ENCODE measurements around the gene OBP2B. TPM values are rescaled to one million over a fixed set of nuclear protein-coding genes. Genes with fewer than 3 reads are reported as not detected.
"Not testable (repeated sequence)": the region's sequence is repeated elsewhere in the genome, so short reads cannot be mapped to it uniquely, and the experiment has no call there.

Gene OBP2B
- total RNA-seq, 3 donors from 2014 or later (not counting 1 experiment from before 2014, with no cell fraction given) = not detected

DNA sequence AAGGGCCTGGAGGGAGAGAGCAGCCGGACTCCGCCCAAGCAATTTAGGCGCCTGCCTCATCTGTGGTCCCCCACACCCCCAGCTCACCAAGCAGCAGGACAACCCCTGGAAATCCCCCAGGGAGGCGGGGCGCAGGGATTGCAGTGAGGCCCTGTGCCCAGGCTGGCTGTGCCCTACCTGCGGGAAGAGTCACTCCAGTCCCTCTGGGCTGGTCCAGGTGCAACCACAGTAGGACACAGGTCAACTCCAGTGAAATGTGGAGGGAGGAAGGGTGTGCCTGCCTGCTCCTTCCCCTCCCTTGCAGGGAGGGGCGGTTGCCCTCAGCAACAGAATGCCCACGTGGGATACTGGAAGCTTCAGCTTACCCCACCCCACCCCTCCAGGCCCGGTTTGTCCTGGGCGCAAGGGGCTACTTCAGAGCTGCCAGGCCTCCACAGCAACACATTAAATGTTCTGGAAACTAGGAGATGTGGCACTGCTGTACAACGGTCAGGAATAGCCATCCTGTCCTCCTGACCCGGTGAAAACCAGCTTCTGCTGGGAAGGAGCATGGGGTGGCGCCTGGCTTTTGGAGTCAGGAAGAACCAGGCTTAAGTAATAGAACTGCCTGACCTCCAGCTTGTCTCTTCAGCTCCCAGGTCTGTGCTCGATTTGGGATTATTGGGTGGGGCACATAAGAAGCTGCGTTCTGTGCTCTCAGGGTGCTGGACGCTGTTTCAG, 43.4 kb upstream of the OBP2B start:
- DNase-seq = no peak
- H3K4me1 ChIP-seq (ENCODE audit: control insufficient read depth, insufficient read depth, low read length) = peaks cover 6% of the 10 kb centered on the region
- H3K36me3 ChIP-seq (ENCODE audit: control insufficient read depth, insufficient read depth, low read length) = no peaks in the 10 kb centered on the region
- H3K36me3 Mint-ChIP-seq = no peaks in the 10 kb centered on the region
- H3K27ac Mint-ChIP-seq = peak overlapping the region in 1 of 2 donors; percentile 15
- H3K27me3 Mint-ChIP-seq (ENCODE audit: low read depth in 2 of 2) = peaks cover 0 to 12% of the 10 kb centered on the region in 2 donors
- peak in 1 of 3 donors; percentile 64 for ATAC-seq
- no peak overlapping the region for H3K27ac ChIP-seq (ENCODE audit: low read length)
- peaks cover 6 to 7% of the 10 kb centered on the region in 2 donors for H3K4me1 Mint-ChIP-seq
- intact Hi-C loops (cut with micrococcal nuclease) = no loop called here
- H3K9me3 ChIP-seq (ENCODE audit: control insufficient read depth, insufficient read depth, low read length) = no peaks in the 10 kb centered on the region
- TF ChIP-seq, protein P1, sequence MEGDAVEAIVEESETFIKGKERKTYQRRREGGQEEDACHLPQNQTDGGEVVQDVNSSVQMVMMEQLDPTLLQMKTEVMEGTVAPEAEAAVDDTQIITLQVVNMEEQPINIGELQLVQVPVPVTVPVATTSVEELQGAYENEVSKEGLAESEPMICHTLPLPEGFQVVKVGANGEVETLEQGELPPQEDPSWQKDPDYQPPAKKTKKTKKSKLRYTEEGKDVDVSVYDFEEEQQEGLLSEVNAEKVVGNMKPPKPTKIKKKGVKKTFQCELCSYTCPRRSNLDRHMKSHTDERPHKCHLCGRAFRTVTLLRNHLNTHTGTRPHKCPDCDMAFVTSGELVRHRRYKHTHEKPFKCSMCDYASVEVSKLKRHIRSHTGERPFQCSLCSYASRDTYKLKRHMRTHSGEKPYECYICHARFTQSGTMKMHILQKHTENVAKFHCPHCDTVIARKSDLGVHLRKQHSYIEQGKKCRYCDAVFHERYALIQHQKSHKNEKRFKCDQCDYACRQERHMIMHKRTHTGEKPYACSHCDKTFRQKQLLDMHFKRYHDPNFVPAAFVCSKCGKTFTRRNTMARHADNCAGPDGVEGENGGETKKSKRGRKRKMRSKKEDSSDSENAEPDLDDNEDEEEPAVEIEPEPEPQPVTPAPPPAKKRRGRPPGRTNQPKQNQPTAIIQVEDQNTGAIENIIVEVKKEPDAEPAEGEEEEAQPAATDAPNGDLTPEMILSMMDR (IDR thresholded peaks at IDR 0.05) = no peak
- H3K4me3 Mint-ChIP-seq = no peak overlapping the region
- WGBS (ENCODE audit: insufficient coverage) = 74% methylated on average over 16 of the region's 16 CpGs
- H3K9me3 Mint-ChIP-seq = no peaks in the 10 kb centered on the region
- H3K4me3 ChIP-seq (ENCODE audit: low read length) = no peak overlapping the region
- H3K27me3 ChIP-seq (ENCODE audit: control insufficient read depth, insufficient read depth, low read length) = no peaks in the 10 kb centered on the region

DNA sequence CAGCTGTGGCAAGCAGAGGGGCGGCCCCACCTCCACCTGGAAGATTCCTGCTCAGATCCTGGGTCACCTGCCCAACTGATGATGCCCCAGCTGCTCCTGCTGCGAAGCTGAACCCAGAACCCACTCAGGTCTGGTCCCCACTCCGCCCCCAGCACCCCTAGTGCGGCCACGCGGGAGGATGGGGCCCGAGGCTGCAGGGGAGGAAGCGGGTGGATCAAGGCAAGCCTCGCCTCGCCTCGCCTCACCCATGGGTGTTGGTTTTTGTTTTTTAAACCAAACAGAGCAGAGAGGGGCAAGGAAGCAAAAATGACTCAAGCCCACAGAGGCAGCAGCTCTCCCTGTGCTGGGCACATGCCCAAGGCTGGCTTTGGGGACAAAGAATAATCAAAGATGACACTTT, 42.7 kb upstream of the OBP2B start:
- H3K4me3 Mint-ChIP-seq = peak overlapping the region; percentile 35

DNA sequence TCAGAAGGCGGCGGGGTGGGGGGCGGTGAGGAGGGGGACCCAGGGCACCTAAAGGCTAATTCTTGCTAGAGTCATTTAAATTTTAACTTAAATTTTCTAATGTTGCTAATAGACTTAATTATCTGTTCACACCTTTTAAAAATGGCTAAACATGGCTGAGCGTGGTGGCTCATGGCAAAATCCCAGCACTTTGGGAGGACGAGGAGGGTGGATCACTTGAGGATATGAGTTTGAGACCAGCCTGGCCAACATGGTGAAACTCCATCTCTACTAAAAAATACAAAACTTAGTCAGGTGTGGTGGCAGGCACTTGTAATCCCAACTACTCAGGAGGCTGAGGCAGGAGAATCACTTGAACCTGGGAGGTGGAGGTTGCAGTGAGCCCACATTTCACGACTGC, 42.2 kb upstream of the OBP2B start:
- H3K27ac ChIP-seq (ENCODE audit: low read length); H3K9me3 ChIP-seq (ENCODE audit: control insufficient read depth, insufficient read depth, low read length); H3K27me3 Mint-ChIP-seq (ENCODE audit: low read depth in 2 of 2); H3K36me3 Mint-ChIP-seq; H3K36me3 ChIP-seq (ENCODE audit: control insufficient read depth, insufficient read depth, low read length); DNase-seq; H3K9me3 Mint-ChIP-seq; H3K27me3 ChIP-seq (ENCODE audit: control insufficient read depth, insufficient read depth, low read length); H3K4me3 ChIP-seq (ENCODE audit: low read length); H3K4me1 Mint-ChIP-seq; H3K4me1 ChIP-seq (ENCODE audit: control insufficient read depth, insufficient read depth, low read length); ATAC-seq; H3K4me3 Mint-ChIP-seq; H3K27ac Mint-ChIP-seq; intact Hi-C loops (cut with micrococcal nuclease): not testable (repeated sequence)
- WGBS (ENCODE audit: insufficient coverage) = 100% methylated on average over 1 of the region's 6 CpGs

More for the DNA sequence above, 42.7 kb upstream of the OBP2B start:
- Histone ChIP-seq H3K4me3 (ENCODE audit: low read length) (no peak overlapping the region), H3K9me3 (ENCODE audit: control insufficient read depth, insufficient read depth, low read length) (no peaks in the 10 kb centered on the region), H3K27ac (ENCODE audit: low read length) (no peak overlapping the region), H3K4me1 (ENCODE audit: control insufficient read depth, insufficient read depth, low read length) (peaks cover 5% of the 10 kb centered on the region), H3K27me3 (ENCODE audit: control insufficient read depth, insufficient read depth, low read length) (no peaks in the 10 kb centered on the region), H3K36me3 (ENCODE audit: control insufficient read depth, insufficient read depth, low read length) (no peaks in the 10 kb centered on the region)
- intact Hi-C loops (cut with micrococcal nuclease) = no loop called here
- DNase-seq = no peak
- no peaks in the 10 kb centered on the region for H3K9me3 Mint-ChIP-seq
- ATAC-seq = peak in 1 of 3 donors; percentile 77
- WGBS (ENCODE audit: insufficient coverage) = 43% methylated on average over 11 of the region's 11 CpGs
- H3K36me3 Mint-ChIP-seq = no peaks in the 10 kb centered on the region
- H3K4me1 Mint-ChIP-seq = peaks cover 4 to 5% of the 10 kb centered on the region in 2 donors
- peaks cover 0 to 12% of the 10 kb centered on the region in 2 donors for H3K27me3 Mint-ChIP-seq (ENCODE audit: low read depth in 2 of 2)
- peak overlapping the region in 1 of 2 donors; percentile 15 for H3K27ac Mint-ChIP-seq
- TF ChIP-seq, protein P1 (IDR thresholded peaks at IDR 0.05) = no peak

DNA sequence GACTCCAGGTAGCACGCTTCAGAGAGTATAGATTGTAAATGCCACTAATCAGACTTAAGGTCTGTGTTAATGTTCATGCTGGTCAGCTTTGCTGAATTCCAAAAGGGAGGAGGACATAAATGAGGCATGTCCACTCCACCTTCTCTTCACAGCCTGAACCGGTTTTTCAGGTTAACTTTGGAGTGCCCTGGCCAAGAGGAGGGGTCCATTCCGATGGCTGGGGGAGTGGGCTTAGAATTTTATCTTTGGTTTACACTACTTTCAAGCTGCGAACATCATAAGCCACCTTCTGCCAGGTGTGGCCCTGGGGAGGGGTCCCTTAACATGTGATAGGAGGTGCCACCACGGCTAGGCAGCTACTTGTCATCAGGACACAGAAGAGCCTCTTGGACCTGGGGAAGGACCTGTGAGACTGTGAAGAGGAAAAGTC, 41.7 kb upstream of the OBP2B start:
- DNase-seq (no peak), ATAC-seq (no peak)
- intact Hi-C loops (cut with micrococcal nuclease) = no loop called here
- H3K27me3 ChIP-seq (ENCODE audit: control insufficient read depth, insufficient read depth, low read length) = no peaks in the 10 kb centered on the region
- Mint-ChIP-seq H3K27me3 (ENCODE audit: low read depth in 2 of 2) (peaks cover 0 to 10% of the 10 kb centered on the region in 2 donors), H3K4me3 (no peak overlapping the region), H3K9me3 (no peaks in the 10 kb centered on the region), H3K27ac (no peak overlapping the region), H3K36me3 (no peaks in the 10 kb centered on the region), H3K4me1 (no peaks in the 10 kb centered on the region)
- TF ChIP-seq, protein P1 (IDR thresholded peaks at IDR 0.05) = no peak
- H3K36me3 ChIP-seq (ENCODE audit: control insufficient read depth, insufficient read depth, low read length) = no peaks in the 10 kb centered on the region
- no peaks in the 10 kb centered on the region for H3K9me3 ChIP-seq (ENCODE audit: control insufficient read depth, insufficient read depth, low read length)
- H3K27ac ChIP-seq (ENCODE audit: low read length) = no peak overlapping the region
- no peaks in the 10 kb centered on the region for H3K4me1 ChIP-seq (ENCODE audit: control insufficient read depth, insufficient read depth, low read length)
- WGBS (ENCODE audit: insufficient coverage) = 86% methylated on average over 5 of the region's 5 CpGs
- H3K4me3 ChIP-seq (ENCODE audit: low read length) = no peak overlapping the region

Measured in natural killer cell (primary cell).